ENCODE data around the gene CDK2AP2.

Gene CDK2AP2

GRCh38 chr11:67545280-67545679 lies 37.3 kb upstream of the CDK2AP2 start:
- H3K27me3 ChIP-seq: no peaks in the 10 kb centered on the region
- H3K9me3 ChIP-seq: no peaks in the 10 kb centered on the region
- intact Hi-C loops (cut with DNase I; ENCODE audit: low total_unique reads): no loop called here
- no peaks in the 10 kb centered on the region for H3K36me3 ChIP-seq
- DNase-seq: no peak
- no peak overlapping the region for H3K4me3 ChIP-seq
- no peaks in the 10 kb centered on the region for H3K4me1 ChIP-seq
- no peak overlapping the region for H3K27ac ChIP-seq
- no peak for TF ChIP-seq CTCF (IDR thresholded peaks at IDR 0.05)

GRCh38 chr11:67544616-67545242 lies 36.8 kb upstream of the CDK2AP2 start:
- Histone ChIP-seq H3K27ac (no peak overlapping the region), H3K4me3 (no peak overlapping the region)
- DNase-seq: no peak

GRCh38 chr11:67543585-67543984 lies 35.6 kb upstream of the CDK2AP2 start:
- DNase-seq: no peak
- no peaks in the 10 kb centered on the region for H3K9me3 ChIP-seq
- H3K27me3 ChIP-seq: no peaks in the 10 kb centered on the region
- no peak overlapping the region for H3K27ac ChIP-seq
- intact Hi-C loops (cut with DNase I; ENCODE audit: low total_unique reads): no loop called here
- no peaks in the 10 kb centered on the region for H3K36me3 ChIP-seq
- no peak for TF ChIP-seq CTCF (IDR thresholded peaks at IDR 0.05)
- H3K4me1 ChIP-seq: peaks cover 0 to 4% (median 0%) of the 10 kb centered on the region in 4 donors
- no peak overlapping the region for H3K4me3 ChIP-seq

More at GRCh38 chr11:67544616-67545242, 36.8 kb upstream of the CDK2AP2 start:
- intact Hi-C loops (cut with DNase I; ENCODE audit: low total_unique reads): no loop called here
- Histone ChIP-seq H3K36me3 (no peaks in the 10 kb centered on the region), H3K27me3 (no peaks in the 10 kb centered on the region), H3K4me1 (no peaks in the 10 kb centered on the region), H3K9me3 (no peaks in the 10 kb centered on the region)
- TF ChIP-seq CTCF (IDR thresholded peaks at IDR 0.05): no peak

DNA sequence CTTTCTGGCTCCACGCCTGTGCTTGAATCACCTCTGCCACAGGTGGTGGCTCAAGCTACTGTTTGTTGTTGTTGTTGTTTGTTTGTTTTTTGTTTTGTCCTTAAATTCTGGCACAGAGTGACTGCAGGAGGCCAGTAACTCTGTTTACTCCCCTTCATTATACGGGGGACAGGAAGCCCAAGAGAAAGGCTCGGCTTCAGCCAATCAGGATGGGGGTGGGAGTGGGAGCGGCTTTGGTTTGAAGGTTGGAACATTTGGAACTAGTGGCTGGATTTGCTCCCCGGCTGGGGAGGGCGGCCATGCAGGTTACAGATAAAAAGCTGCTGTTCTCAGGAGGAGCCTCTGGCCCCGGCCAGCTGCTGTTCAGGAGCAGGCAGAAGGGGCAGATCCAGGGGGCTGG lies 35.0 kb upstream of the CDK2AP2 start:
- intact Hi-C loops (cut with DNase I; ENCODE audit: low total_unique reads): no loop called here
- no peaks in the 10 kb centered on the region for H3K9me3 ChIP-seq
- no peak overlapping the region for H3K4me3 ChIP-seq
- no peak overlapping the region for H3K27ac ChIP-seq
- no peak for TF ChIP-seq CTCF (IDR thresholded peaks at IDR 0.05)
- DNase-seq: no peak
- no peaks in the 10 kb centered on the region for H3K27me3 ChIP-seq
- no peaks in the 10 kb centered on the region for H3K36me3 ChIP-seq
- peaks cover 0 to 4% (median 0%) of the 10 kb centered on the region in 4 donors for H3K4me1 ChIP-seq

DNA sequence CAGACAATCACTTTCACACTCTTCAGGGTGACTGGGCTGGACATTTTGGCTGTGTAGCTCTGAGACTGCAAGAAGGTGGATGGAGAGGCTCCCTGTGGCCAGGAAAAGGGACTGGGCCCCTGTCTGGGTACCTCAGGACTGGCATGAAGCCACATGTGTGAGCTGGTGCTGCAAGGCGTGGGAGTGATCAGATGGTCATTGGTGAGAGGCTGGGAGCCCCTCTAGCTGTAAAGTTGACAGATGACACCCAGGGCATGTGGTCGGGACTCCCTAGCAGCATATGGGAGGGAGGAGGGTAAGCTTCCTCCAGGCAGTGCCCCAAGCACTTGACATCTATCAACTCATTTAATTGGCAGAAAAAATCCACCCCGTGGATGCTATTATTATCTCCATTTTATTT lies 34.2 kb upstream of the CDK2AP2 start:
- no peak for TF ChIP-seq CTCF (IDR thresholded peaks at IDR 0.05)
- no peak overlapping the region for H3K27ac ChIP-seq

DNA sequence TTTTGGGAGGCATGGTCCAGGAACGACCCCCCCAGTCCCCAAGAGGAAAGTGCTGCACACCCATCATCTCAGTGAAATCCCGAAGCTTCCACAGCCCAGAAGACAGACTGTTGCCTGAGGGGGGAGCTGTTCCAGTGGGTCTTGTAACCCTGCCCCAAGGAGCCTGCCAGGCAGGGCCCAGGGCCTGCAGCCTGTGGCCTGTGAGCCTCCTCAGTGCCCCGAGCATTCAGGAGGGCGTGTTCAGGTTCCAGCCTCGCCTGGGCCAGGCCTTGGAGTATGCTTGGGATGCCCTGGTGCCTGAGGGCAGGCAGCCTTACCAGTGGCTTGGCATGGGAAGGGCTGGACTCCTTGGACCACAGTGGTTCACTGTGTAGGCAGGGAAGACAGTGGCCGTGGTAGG lies 33.2 kb upstream of the CDK2AP2 start:
- Histone ChIP-seq H3K9me3 (no peaks in the 10 kb centered on the region), H3K27ac (no peak overlapping the region), H3K4me1 (peaks cover 0 to 4% (median 0%) of the 10 kb centered on the region in 4 donors), H3K4me3 (no peak overlapping the region), H3K36me3 (no peaks in the 10 kb centered on the region), H3K27me3 (no peaks in the 10 kb centered on the region)
- no peak for TF ChIP-seq CTCF (IDR thresholded peaks at IDR 0.05)
- no peak for DNase-seq
- intact Hi-C loops (cut with DNase I; ENCODE audit: low total_unique reads): no loop called here

More for the DNA sequence above, 34.2 kb upstream of the CDK2AP2 start:
- no peaks in the 10 kb centered on the region for H3K36me3 ChIP-seq
- DNase-seq: no peak
- no peak overlapping the region for H3K4me3 ChIP-seq
- intact Hi-C loops (cut with DNase I; ENCODE audit: low total_unique reads): no loop called here
- H3K9me3 ChIP-seq: no peaks in the 10 kb centered on the region
- peaks cover 0 to 4% (median 0%) of the 10 kb centered on the region in 4 donors for H3K4me1 ChIP-seq
- H3K27me3 ChIP-seq: no peaks in the 10 kb centered on the region

All from tibial artery (tissue), 4 donors.